Measurements from ENCODE around the gene GABRQ.

Gene GABRQ

GRCh38 chrX:152637649-152638442 is at the start of gene GABRQ:
Gene GABRQ, plus strand, starts transcription at chrX:152637895. Its CDS starts 308 bp downstream, at chrX:152638203.
- DNase-seq = no peak

DNA sequence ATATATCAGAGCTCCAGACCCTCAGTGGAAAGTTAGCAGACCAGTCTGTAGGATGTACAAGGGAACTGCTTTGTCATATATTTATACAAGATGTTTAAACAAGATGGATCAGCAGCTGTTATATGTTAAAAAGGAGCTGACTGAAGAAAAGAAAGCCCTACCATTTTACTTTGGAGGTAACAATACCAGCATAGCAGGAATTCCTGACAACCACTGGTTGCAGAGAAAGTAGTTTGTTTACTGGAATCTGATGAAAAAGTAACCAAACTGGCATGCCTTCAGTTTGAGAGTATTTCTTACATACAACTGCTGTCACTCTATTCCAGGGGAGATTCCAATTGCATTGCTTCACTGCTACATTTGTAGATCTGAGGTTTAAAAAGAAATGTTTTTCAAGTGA is 49.5 kb upstream of the GABRQ start:
- DNase-seq = no peak

DNA sequence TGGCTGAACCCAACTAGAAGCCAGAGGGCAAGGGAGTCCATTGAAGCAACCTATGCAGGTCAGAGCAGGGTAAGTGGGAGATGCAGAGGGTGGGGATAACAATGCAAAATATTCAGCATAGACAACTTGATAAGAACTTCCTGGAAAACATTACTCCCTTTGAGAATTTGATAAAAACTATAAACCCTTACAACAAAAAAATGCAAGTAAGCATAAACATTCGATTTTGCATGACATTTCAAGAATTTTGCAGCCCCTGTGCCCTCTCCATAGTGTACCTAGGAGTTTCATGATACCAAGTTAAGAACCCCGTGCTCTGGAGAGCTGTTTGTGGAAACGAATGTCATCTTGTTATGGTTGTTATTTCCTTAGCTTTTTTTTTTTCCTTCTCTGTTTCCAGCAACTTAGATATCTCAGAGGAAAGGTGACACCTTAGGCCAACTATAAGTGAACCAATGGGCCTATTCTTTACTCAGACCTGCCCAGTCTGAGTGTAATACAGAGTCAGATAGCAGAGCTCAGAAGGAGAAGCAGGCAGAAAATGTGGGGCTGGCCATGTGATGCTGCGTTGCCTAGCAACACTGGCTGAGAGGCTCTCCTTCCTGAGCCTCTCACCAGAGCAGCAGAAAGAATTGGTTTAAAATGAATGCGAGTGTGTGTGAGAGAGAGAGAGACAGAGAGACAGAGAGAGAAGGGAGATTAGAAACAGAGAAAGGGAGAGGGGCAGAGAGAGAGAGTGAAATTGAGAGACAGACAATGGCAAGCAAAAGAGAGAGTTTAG is 36.7 kb upstream of the GABRQ start:
- no peak for DNase-seq

GRCh38 chrX:152601848-152602616 is 35.7 kb upstream of the GABRQ start:
- DNase-seq = no peak

- no peak for DNase-seq
Observed at GRCh38 chrX:152614791-152615190, 22.9 kb upstream of the GABRQ start.

DNA sequence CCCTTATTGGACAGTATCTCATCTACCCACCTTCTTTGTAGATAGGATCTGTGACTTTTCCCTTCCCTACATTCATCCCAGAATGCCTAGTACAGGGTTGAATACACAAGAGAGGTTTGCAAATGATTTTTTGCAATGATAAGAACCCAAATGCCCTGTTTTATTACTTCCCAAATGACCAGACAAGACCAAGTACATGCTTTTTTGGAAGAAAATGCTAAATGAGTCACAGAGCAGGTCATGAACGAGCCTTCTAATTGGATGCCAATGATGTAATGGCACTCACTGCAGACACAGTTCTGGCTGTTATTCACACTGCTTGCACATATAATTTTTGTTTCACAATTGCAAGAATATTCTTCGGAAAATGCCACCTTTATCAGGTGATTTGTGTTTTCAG is 17.8 kb upstream of the GABRQ start:
- DNase-seq = no peak

DNA sequence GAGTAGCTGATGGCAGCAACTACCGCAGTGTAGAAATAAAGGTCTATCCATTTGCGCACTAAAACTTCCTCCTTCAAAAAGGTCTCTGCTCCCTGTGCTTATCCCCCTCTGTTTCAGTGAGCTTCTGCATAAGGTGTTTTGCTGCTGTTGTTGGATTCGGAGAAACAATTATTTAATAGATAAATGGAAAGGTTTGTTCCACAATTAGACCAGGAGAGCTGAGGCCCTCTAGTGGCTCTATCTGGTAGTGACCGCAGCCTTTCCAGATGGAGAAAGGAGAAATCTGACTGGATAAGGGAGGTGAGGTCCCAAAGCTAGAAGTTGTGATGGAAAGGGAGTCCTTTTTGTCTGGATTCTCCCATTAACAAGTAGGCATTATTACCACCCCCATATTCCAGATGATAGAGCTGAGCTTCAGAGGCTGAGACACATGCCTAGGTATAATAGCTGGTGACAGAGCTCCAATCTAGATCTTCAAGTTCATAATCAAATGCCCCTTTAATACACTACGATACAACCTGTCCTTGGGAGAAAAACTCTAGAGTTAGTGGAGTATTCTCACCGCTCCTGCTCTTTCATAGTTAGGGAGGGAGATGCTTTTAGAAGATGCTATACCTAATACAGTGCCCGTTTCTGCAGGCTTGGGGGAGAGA is 5.1 kb upstream of the GABRQ start:
- peak; percentile 26 for DNase-seq

DNA sequence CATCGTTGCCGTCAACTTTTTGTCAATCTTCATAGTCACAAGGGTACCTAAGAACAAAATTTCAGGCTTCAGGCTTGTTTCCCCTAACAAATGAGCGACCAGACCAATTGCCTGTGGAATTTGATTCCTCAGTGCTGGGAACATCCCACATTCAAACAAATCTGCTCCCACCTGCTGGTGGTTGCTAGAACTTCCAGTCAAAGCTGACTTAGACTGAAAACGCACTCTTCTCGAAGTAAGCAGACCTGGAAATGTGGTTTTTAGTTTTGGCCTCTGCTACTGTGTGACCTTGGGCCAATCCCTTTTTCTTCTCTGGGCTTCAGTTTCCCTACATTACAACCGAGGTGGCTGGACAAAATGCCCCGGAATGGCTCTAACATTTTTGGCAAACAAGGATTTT is 1.8 kb upstream of the GABRQ start:
- no peak for DNase-seq

- DNase-seq = no peak
Observed at GRCh38 chrX:152638443-152638904, 779 bp downstream of the GABRQ start.

DNA sequence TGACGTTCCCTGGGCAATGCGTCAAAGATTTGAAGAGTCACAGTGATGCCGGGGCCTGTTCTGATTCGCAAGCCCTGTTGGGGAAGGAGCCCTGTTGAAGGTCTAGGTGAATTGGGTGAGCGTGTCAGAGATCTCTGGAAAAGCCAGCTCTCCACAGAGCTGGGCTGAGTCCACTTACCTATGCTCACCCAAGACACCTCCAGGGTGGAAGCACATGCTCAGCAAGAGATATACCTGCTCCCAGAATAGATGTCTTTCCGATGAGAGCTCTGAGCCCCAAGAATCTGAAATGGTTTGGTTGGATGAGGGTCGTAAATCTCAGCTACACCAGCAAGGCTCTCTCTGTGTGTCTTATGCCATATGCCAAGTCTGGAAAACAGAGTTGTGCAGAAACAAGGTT is 1.7 kb downstream of the GABRQ start:
- no peak for DNase-seq

- DNase-seq = no peak
Observed at GRCh38 chrX:152640034-152640818, 2.5 kb downstream of the GABRQ start.

DNA sequence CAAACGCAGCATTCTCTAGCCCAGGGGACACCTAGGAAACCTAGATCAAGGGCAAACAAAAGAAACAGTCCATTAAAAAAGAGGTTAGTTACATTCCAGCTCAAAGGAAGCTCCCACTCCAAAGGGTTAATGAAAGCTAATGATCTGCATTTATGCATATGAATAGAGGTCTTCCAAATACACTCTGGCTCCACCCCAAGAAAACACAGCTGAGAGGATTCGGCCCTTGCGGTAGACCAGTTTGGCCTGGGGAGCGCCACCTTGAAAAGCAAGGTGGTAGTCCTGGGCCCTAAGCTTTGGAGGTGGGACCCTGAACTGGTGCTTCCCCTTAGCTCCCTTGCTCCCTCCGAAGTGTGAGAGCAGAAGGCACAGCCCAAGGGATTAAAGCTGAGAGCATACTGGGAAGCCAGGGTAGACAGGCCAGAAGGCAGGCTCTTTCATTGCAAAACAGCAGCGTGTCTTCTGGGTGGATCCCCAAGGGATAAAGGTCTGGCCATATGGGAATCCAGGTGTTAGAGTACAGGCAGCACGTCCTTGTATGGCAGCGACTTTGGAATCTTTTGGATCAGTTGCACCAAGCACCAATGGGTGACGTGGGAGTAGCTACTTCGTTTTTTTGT is 3.7 kb downstream of the GABRQ start:
- DNase-seq = no peak

DNA sequence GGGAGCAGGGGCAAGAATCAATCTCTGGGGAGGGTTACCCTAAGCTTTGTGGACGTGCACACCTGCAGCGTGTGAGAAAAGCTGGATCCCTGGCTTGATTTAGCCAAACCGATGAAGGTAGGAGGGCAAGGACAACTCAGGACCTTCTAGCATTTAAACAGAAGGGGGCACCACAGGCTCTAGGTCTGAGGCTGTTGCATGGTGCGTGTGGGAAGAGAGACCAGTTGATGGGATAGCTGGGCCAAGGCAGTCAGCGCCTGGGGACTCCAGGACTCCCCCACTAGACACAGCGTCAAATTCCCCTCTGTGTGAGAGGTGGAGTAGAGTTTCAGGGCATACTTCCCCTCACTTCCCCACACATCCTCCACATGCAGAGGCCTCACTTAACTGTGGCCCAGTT is 4.3 kb downstream of the GABRQ start:
- no peak for DNase-seq

DNA sequence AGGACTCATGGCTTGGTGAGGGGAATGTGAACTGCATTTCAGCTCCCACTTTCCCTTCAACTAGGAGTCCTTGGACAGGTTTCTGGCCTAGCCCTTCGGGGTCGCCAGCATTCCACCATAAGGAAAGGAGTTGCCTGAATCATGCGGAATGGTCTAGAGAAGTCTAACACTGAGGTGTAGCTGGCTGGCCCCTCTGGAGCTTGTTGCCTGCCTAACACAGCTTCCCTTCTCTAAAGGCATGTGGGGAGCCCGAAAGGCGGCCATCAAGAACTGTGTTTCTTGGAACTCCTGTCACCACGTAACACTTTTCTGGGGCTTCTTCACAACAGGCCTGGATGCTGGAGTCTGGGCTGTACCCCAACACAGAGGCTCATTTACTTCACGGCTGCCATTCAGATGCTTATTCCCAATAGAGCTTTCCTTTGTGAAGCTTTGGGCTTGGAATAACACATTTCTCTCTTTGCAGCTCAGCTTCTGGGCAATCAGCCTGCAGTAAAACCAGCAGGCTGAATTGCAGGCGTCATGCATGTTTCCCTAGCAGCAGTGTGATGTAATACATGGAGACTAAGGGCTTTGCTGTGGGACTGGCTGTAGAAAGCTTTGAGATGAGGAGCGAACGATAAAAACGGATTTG is 5.4 kb downstream of the GABRQ start:
- no peak for DNase-seq

DNA sequence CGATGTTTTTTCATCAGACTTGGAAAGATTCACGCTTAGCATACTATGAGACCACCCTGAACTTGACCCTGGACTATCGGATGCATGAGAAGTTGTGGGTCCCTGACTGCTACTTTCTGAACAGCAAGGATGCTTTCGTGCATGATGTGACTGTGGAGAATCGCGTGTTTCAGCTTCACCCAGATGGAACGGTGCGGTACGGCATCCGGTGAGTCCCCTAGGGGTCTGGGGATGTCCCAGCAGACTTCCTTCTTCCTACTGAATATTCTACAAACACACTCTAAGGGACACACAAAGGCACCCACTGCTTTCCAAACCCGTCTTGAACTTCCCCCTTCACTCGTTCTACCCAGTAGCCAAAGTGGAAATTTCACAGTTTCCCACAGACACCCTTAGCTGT is 9.3 kb downstream of the GABRQ start:
- no peak for DNase-seq

DNA sequence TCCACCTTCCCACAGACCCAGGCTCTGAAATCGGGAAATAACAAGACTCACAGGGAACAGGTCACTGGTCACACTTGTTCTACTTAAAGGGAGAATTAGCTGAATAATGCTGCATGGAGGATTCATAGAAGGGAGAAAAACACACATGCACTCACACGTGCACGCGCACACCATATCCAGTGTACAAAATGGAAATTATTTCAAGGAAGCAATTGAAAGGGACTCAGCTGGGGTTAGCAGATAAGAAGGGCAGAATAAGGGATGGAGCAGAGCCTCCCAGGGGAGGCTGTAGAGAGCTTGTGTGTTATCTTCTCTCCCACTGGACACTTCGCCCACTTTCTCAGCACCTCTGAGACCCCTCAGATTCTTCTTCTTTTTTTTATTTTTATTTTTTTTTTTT is 10.3 kb downstream of the GABRQ start:
- no peak for DNase-seq

GRCh38 chrX:152652060-152652459 is 14.4 kb downstream of the GABRQ start:
- no peak for DNase-seq

GRCh38 chrX:152652467-152652866 is 14.8 kb downstream of the GABRQ start:
- DNase-seq = no peak

DNA sequence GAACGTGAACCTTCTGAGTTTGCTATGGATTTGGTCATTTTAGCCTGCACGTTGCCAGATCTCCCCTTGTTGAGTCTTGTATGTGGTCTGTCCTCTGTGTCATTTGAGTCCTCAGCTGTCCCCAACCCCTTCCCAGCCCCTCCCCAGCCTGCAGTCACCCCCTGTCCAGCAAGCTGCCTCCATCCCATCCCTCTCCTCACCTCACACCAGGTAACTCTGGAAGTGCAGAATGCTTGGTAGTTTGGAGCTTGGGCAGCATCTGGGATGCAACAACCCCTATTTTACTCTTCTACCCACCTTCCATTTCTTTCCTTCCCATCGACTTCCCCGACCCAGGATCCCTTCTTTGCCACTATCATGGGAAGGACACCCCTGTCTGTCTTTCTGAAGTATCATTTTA is 18.4 kb downstream of the GABRQ start:
- DNase-seq = no peak

DNA sequence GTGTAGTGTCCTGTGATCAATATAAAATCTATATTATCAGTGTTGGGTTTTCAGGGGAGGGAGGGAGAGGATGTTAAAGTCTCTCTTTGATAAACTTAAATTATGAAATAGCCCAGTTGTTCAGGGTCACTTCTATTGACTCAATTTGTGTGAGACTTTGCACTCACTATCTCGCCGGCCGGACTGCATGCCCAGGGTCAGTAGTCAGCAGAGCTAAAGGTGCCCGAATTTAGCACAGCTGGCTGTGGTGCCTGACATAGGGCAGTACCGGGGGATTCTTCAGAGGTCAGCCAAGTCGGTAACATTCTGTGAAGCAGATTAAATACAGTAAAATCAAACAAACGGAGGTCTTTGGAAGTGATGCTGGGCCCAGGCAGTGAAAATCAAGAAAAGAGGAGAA is 19.2 kb downstream of the GABRQ start:
- DNase-seq = no peak

- no peak for DNase-seq
Observed at GRCh38 chrX:152658302-152658701, 20.6 kb downstream of the GABRQ start.

All from stimulated activated CD4-positive, alpha-beta T cell treated with anti-CD3 and anti-CD28 coated beads, Interleukin-4, amount 100 ng/mL, for 24 hours (primary cell).